Lower leg skin (tissue), 4 donors: ENCODE results near the gene NUP188. TPM values are rescaled to one million over a fixed set of nuclear protein-coding genes. Genes with fewer than 3 reads are reported as not detected.
"Not testable (repeated sequence)": the region's sequence is repeated elsewhere in the genome, so short reads cannot be mapped to it uniquely, and the experiment has no call there.

Source experiments
- DNase-seq, 2 donors: peaks; one replicate each; pipeline ENCODE4 v3.0.0-alpha.2; 2019; ENCODE audit warnings: low spot score in 2 of 2
- H3K4me3 ChIP-seq: fragments of 200-600 bp; sonication (generic); 2 replicates; pipeline ENCODE4 v1.5.1; 2017; ENCODE audit warnings: mild to moderate bottlenecking, low read depth; ENCODE audit not compliant: poor library complexity, severe bottlenecking
- POLR2A ChIP-seq, 2 donors: fragments of 450-650 bp; IDR thresholded peaks; one replicate each; pipeline ENCODE4 v1.6.1; 2016 to 2017; ENCODE audit warnings: antibody characterized with exemption in 2 of 2, mild to moderate bottlenecking in 1 of 2, moderate library complexity in 1 of 2
- WGBS, 2 donors: methylation state at CpG; one replicate each; pipeline ENCODE4 v1.1.5; 2018; 5-methylcytosine and 5-hydroxymethylcytosine counted together
- intact Hi-C: fragments of 100-400 bp; cut with DNase I; formaldehyde crosslinking; loops from one replicate; pipeline ENCODE4 v1.15.0; 2023; ENCODE audit warnings: low total_unique reads
- total RNA-seq, 4 donors: library from RNA; depleted of rRNA; stranded (reverse); fragments of >200 nt; gene quantifications; one replicate each; pipeline ENCODE4 v1.1.0, GENCODE V29; 2016
- TF ChIP-seq, protein P1 (sequence below), 3 donors: fragments of 450-650 bp; IDR thresholded peaks; one replicate each; pipeline ENCODE4 v1.5.1; 2016; ENCODE audit warnings: antibody characterized with exemption in 3 of 3, mild to moderate bottlenecking in 3 of 3, moderate library complexity in 2 of 3

The NUP188 gene
- total RNA-seq, 4 donors from 2014 or later, result 32.8 to 44.3 (median 36.1) TPM

DNA sequence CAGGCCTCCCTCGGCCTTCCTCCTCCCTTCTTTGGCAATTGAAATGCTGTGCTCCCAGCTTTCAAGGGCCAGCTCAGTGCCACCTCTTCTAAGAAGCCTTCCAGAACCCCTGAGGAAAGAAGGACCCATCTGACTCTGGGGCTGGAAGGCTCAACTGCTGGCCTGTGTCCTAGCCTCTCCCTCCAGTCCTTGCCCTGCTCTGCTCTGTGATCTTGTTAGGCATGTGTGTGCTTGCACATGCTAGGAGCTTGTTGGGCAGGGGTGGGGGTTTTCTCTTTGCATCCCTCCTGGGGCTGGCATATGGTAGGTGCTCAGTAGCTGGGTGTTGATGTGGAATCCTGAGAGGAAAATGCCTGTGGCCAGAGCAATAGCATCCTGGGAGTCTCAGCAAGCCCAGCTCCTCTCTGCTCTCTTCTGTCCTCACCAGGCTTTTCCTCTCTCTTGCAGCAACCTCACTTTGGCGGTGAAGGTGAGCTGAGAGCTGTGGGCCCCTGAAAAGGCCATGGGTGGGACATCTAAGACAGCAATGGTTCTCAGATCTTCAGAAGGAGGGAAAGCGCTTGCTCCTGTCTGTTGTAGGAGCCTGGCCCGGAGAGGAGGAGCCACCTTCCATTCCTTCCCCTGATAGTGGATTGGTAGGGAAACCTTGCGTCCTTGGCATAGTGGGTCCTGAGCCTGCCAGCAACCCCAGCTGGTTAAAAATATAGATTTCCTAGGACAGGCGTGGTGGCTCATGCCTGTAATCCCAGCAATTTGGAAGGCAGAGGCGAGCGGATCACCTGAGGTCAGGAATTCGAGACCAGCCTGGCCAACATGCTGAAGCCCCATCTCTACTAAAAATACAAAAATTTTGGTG lies 10.0 kb upstream of the NUP188 start:
- no peak for TF ChIP-seq POLR2A (IDR thresholded peaks at IDR 0.05)
- TF ChIP-seq, protein P1, sequence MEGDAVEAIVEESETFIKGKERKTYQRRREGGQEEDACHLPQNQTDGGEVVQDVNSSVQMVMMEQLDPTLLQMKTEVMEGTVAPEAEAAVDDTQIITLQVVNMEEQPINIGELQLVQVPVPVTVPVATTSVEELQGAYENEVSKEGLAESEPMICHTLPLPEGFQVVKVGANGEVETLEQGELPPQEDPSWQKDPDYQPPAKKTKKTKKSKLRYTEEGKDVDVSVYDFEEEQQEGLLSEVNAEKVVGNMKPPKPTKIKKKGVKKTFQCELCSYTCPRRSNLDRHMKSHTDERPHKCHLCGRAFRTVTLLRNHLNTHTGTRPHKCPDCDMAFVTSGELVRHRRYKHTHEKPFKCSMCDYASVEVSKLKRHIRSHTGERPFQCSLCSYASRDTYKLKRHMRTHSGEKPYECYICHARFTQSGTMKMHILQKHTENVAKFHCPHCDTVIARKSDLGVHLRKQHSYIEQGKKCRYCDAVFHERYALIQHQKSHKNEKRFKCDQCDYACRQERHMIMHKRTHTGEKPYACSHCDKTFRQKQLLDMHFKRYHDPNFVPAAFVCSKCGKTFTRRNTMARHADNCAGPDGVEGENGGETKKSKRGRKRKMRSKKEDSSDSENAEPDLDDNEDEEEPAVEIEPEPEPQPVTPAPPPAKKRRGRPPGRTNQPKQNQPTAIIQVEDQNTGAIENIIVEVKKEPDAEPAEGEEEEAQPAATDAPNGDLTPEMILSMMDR (IDR thresholded peaks at IDR 0.05), result no peak
- no peak overlapping the region for H3K4me3 ChIP-seq
- intact Hi-C loops, result no loop called here
- WGBS, 2 donors, result 48 to 75% methylated on average over 9 of the region's 9 CpGs
- peak in 1 of 2 donors; percentile 78 for DNase-seq

DNA sequence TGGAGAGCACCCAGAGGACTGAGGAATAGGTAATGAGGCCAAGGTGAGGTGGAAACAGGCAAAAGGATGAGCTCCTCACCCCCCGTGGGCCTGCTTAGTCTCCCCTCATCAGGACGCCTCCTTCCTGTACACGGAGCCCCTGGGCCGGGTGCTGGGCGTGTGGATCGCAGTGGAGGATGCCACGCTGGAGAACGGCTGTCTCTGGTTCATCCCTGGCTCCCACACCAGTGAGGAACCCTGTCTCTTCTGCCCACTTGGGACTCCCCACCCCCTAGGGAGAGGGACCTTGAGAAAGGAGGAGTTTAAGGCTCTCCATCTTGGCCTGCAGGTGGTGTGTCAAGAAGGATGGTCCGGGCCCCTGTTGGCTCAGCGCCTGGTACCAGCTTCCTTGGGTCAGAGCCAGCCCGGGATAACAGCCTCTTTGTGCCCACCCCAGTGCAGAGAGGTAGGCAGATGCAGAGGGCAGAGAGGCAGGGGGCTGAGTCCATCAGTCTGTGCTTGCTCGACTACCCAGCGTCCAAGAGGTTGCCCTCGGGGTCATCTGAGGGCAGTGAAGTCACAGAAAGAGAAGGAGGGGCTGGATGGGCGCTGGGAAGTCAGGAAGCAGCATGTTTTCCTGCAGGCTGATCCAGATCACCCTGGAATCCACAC lies 7.1 kb upstream of the NUP188 start:
- TF ChIP-seq, protein P1 (IDR thresholded peaks at IDR 0.05), result no peak
- no peak for TF ChIP-seq POLR2A (IDR thresholded peaks at IDR 0.05)
- peak in 1 of 2 donors; percentile 78 for DNase-seq
- WGBS, 2 donors, result 60 to 74% methylated on average over 13 to 14 of the region's 15 CpGs
- intact Hi-C loops, result no loop called here
- no peak overlapping the region for H3K4me3 ChIP-seq

GRCh38 chr9:128940946-128941755 lies 6.3 kb upstream of the NUP188 start:
- no peak overlapping the region for H3K4me3 ChIP-seq
- TF ChIP-seq, protein P1 (IDR thresholded peaks at IDR 0.05), result no peak
- TF ChIP-seq POLR2A (IDR thresholded peaks at IDR 0.05), result no peak
- peak in 1 of 2 donors; percentile 79 for DNase-seq
- WGBS, 2 donors, result 87 to 89% methylated on average over 12 of the region's 12 CpGs
- intact Hi-C loops, result no loop called here

DNA sequence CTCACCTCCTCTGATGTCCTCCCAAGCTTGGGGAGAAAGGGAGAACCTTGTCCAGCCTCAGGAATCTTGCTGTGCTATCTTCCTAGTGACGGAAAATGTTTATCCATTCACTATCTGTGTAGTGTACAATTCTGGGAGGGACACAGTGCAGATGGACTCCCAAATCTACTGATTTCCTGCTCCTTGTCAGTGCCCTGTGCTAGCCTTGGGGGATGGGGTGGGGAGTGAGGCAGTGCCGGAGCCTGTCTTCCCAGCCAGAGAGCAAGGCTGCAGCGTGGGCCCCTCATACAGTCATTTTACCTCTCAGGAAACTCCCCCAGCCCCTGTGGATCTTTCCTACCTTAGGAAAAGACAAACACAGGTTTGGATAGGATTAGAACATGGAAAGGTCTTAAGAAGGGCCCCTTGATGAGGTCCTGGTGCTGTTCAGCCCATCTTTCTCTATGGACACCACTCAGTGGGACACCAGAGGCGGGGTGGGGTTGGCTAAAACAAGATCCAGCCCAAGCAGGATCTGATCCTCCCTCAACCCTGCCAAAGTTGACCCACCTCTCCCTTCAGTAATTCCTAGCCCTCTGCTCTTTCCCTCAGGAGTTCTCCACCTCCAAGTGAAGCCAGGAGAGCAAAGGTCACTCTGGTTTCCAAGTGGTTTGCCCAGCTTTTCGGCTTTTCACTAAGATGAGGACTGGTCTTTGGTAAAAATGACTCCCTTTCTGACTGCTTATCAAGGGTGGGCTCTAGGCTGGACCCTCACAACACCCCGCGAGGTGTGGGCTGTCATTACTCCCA lies 3.5 kb upstream of the NUP188 start:
- WGBS, 2 donors, result 88 to 94% methylated on average over 7 of the region's 7 CpGs
- no peak overlapping the region for H3K4me3 ChIP-seq
- intact Hi-C loops, result no loop called here
- peak in 1 of 2 donors; percentile 70 for DNase-seq
- TF ChIP-seq, protein P1 (IDR thresholded peaks at IDR 0.05), result no peak
- no peak for TF ChIP-seq POLR2A (IDR thresholded peaks at IDR 0.05)

DNA sequence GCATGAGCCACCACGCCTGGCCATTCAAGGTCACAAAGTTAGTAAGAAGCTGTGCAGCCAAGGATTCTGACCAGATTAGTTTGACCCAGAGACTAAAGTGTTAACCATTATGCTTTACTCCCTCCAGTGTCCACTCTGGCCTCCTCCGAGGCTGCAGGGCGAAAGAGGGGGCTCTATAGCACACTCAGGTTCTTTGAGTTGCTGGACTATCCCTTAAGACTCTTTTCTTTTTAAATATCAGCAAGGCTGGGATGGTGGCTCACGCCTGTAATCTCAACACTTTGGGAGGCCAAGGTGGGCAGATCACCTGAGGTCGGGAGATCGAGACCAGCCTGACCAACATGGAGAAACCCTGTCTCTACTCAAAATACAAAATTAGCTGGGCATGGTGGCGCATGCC lies 2.5 kb upstream of the NUP188 start:
- intact Hi-C loops, H3K4me3 ChIP-seq: not testable (repeated sequence)
- peak in 1 of 2 donors; percentile 62 for DNase-seq
- WGBS, 2 donors, result 87 to 92% methylated on average over 7 of the region's 7 CpGs
